Fibroblast of peridontal ligament (primary cell): Measurements from ENCODE around the gene LBHD1.
"Not testable (repeated sequence)": the region's sequence is repeated elsewhere in the genome, so short reads cannot be mapped to it uniquely, and the experiment has no call there.

Experiments
- DNase-seq: peaks from one replicate; pipeline ENCODE4 v3.0.0-alpha.2; 2010; ENCODE audit errors: extremely low read depth

The LBHD1 gene

DNA sequence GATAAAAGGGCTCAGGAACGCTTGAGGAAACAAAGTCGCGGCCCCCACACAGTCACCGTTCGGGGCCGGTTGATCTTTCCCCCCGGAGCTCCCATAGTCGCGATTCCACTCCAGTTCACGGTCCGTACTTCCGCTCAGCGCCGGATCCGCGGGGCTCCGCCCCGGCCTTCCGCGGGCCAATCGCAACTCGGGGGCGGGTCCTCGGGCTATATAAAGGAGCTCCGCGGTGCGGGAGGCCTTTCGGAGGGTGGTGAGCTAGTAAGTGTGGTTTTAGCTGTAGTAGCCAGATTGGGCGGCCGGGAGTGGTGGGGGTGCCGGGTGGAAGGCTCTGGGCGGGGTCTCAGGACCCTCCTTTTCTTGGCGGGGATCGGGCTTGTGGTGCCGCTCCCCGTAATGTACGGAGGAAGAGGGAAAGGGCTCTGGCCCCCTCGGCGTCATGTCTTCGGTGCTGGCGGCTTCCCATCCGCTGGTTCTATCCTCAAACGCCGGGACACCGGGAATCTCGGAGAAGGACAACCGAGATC is 6.9 kb downstream of the LBHD1 start, which contains the start of the genes C11orf98 and CSKMT:
C11orf98 (minus strand) TSS at position 136 of the 524 bp plus-strand sequence; CDS start at position 95, 41 bp downstream.
CSKMT (plus strand) TSS at position 238 of the 524 bp plus-strand sequence. CDS start 568 bp downstream, outside the sequence.
- DNase-seq = peak; percentile 91

DNA sequence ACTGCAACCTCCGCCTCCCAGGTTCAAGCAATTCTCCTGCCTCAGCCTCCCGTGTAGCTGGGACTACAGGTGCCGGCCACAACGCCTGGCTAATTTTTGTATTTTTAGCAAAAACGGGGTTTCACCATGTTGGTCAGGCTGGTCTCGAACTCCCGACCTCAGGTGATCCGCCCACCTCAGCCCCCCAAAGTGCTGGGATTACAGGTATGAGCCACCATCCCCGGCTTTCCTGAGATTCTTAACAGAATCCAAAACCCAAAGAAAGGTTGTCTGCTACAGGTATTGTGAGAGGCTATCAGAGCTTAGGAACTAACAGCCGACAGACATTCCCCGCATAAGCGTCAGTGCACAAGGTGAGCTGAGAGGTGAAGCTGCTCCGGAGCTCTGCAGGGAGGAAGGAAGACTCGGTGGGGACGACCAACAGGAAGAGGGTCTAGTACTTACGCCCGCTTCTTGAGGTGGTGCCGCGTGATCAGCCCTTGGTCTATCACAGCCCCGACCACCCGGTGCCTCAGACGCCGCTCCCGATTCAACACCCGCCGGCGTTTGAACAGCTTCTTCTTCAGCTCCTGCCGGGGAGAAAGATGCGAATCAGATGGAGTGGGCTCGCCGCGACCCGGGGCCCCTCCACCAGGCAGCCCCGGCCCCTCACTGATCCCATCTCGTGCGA is 7.5 kb downstream of the LBHD1 start:
- DNase-seq = no peak

DNA sequence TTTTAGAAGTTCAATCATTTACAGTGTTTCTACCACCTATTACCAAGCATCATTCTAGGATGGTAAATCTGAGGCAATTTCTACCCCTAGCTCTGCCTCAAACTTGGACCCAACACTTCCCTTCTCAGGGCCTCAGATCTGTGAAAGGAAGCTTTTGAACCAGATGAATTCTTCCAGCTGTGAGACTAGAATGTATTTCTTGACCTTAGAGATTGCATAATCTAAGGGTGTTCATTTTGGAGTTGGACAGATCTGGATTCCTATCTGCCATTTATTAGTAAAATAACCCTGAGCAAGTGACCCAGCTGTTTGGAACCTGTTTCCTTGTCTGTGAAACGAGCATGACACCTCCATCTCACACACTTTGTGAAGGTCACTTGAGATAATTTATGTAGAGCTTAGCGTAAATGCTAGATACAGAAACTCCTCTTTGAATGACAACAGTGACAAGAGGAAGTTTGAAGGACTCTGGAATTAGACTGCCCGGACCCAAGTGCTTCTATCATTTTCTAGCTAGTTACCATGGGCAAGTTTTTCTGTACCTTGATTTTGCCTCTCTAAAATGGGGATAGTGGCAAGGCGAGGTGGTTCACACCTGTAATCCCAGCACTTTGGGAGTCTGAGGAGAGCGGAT is 15.2 kb downstream of the LBHD1 start:
- no peak for DNase-seq

DNA sequence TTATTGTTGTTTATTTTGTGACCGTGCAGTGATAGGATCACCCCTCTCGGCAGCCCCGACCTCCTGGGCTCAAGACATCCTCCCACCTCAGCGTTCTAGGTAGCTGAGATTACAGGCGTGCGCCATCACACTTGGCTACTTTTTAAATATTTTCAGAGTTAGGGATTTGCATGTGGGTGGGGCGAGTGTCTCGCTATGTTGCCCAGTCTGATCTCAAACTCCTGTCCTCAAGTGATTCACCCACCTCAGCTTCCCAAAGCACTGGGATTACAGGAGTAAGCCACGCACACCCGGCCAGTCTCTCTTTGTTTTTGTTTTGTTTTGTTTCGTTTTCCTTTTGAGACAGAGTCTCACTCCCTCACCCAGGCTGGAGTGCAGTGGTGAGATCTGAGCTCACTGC is 17.8 kb downstream of the LBHD1 start:
- no peak for DNase-seq

DNA sequence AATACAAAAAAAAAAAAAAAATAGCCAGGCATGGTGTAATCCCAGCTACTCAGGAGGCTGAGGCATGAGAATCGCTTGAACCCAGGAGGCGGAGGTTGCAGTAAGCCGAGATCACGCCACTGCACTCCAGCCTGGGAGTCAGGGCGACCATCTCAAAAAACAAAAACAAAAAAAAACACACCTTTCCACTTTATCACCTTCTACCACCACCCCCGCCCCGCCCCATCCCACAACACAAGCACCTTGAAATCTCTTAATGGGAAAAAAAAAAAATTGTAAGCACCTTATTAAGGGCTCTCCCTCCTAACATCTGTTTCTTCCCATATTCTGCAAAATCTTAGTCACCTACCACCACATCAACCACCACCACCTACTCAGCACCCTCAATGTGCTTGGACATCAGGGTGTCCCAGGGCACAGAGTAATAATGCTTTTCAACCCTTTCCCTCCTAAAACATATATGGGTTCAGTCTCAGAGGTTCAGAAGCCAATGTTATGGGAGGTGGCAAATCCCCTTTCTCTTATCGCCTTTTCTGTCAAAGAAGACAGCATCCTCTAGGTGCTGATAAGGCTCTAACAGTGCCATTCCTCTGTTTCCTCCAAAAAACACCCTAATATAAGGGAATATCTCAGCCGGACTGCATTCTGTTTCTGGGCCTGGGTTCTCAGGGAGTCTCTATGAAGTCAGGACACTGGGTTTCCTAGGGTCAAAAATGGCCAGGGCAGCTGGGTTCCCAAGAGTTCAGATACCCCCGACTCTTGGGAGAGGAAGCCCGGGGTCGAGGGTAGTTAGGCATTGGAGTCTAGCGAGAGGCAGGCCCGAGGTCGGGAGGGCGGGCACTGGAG is 19.7 kb downstream of the LBHD1 start:
- peak; percentile 7 for DNase-seq

DNA sequence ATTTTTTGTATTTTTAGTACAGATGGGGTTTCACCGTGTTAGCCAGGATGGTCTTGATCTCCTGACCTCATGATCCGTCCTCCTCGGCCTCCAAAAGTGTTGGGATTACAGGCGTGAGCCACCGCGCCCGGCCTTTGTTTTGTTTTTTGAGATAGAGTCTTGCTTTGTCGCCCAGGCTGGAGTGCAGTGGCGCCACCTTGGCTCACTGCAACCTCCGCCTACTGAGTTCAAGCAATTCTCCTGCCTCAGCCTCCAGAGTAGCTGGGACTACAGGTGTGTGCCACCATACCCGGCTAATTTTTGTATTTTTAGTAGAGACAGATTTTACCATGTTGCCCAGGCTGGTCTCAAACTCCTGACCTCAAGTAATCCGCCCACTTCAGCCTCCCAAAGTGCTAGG is 21.8 kb downstream of the LBHD1 start:
- DNase-seq = not testable (repeated sequence)

DNA sequence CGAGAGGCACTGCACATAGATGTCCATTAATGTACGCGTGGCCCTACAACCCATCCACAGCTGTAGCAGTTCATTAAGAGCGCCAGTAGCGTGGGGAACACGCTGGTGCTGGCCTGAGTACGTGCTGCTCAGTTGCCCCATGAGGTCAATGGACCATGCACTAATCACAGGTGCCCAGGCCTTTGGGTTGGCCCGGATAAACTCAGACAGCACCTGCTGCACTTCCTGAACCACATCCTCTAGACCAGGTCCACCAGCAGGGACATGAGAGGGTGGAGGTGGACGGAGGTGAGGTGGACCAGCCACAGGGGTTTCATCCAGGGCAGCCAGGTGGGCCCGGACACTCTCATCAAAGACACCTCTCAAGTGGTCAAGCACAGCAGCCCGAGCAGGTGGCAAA is 22.6 kb downstream of the LBHD1 start:
- no peak for DNase-seq

DNA sequence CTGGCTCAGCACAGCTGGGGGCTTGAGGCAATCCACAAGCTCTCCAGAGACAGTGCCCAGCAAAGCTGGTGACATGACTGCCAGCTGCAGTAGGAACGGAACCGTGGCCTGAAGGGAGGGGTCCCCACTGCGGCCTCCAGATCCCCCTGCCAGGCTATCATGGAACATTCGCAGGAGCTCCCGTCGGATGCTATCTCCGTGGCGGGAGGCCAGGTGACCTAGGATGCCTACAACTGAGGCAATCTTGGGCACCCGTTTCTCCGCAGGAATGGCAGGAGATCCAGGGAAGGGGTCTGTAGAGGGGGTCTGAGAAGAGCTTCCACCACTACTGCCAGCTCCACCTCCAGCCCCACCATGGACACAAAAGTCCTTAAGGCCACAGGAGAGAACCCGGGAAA is 23.1 kb downstream of the LBHD1 start:
- DNase-seq = no peak

DNA sequence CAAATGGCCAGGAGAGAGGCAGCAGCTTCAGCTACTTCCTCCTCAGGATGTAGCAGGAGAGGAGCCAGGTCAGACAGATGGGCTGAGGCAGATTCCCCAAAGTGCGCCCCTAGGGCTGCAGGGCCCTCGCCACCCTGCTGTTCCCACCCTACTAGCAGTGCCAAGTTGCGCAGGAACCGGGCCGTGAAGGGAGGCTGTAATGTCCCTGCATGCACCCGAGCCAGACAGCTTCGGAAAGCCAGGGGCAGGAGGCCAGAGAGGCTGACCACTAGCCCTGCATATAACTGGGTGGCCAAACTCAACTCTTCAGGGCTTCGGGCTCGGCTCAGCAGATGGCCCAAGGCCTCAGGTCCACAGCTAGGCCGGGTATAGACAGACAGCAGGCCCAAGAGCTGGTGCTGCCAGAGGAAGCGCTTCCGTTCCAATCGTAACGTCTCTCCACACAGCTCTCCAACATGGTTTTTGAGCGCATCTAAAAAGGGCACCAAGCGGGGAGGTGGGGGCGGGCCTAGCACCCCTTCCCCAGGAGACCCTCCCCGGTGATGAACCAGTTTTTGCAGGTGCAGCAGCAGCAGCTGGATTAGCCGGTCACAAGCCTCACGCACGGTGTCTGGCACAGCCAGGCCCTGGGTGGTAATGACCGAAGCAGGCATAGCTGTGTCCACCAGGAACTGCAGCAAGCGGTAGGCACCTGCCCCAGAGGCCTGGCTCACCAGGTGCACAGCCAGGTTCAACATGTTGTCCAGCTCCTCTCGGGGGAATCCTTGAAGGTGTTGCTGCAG is 23.7 kb downstream of the LBHD1 start:
- no peak for DNase-seq

DNA sequence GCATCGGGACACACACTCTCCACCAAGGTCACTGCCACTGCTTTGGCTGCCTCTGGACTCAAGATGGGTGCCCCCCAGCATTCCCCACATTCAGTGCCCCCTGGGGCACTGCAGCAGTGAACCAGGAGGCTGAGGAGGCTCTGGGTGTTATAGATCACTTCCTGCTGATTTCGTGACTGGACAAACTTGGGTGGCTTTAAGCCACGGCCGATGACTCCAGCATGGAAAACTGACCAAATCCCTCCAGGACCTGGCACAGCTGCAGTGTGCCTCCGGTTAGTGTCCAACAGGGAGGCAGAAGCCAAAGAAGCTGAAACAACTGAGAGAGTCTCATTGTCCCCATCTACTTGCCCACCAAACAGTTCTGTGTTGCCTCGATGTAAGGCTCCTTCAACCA is 24.5 kb downstream of the LBHD1 start:
- no peak for DNase-seq

DNA sequence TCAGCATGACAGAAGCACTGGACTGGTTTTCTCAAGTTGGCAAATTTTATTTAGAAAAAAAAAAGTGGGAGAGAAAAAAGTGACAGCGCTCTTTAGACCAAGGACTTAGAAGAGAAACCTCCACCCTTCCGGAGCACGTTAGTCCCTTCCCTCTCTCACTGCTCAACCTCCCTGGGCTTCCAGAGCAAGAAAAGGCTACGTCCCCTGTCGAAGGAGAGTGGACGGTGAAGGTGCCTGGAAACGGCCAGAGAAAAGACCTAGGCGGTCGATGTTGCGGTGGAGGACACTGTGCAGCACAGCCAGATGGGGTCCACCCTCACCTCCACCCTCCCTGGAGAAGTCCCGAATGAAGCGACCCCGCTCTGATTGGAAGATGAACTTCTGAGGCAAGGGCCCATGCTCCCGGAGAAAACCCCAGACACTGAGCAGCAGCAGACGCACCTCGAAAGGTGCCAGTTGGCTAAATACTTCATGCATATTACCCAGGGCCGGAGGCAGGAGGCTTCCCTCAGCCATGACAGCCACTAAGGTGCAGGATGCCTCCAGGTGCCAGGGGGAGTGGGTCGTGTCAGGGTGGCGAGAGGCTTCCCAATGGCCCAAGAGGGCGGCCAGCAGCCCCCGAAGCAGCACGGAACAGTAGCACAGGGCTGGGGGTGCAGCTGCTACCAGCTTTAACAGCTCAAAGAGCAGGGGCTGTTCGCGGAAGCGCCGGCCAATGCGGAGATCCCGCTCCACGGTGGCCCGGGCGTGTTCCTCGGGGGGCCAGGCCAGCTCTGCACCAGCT is 25.1 kb downstream of the LBHD1 start:
- no peak for DNase-seq

DNA sequence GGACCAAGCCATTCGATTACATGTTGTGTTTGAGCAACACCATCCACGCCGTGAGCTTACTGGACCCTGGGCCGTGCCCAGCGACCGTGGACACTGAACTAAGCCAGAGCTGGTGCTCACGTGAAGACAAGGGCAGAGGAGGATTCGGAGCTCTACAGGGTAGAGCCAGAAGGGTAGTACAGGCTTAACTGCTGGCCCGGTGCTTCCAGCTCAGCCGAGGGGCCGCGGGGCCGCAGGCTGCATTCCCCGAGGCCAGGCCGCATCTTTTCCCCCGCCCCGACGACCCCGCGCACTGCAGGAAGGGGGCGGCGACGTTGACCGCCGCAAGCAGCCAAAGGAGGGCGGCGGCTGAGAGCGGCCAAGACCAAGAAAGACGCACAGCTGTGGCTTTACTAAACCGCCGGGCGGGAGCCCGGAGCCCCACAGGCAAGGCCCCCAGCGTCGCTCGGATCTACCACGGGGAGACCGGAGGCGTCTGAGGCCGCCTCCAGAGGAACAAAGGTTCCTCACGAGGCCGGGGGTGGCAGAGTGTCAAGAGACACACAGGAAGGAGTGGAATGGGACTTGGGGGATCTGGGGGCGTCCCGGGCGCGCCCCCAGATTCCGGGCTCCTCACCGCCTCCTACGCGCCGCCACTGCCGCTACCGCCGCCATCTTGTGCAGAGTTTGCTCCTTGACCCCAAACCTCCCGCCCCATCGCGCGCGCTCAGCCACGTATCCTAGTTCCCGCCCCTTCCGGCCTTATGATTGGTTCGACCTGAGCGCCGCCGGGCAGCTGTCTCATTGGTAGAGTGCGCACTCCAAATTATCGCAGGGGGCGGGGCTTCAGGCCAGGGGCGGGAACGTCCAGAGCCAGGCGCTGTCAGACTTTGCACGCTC is 25.9 kb downstream of the LBHD1 start, which contains the start of gene GANAB:
GANAB (minus strand) TSS at position 668 of the 879 bp plus-strand sequence; CDS start at position 654, 14 bp downstream.
- DNase-seq = peak; percentile 95

DNA sequence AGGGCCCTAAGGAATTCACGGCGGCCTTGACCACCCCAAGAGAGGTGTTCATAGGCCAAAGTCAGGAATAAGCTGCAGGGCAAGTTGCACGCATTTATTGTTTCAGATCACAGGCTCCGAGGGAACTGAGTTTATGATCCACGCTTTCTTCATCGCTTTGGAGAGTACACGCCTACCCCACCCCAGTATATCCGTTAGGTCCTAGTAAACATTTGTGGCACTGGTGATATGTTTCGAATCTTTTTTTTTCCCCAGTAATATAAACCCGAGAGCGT is 26.5 kb downstream of the LBHD1 start:
- no peak for DNase-seq

DNA sequence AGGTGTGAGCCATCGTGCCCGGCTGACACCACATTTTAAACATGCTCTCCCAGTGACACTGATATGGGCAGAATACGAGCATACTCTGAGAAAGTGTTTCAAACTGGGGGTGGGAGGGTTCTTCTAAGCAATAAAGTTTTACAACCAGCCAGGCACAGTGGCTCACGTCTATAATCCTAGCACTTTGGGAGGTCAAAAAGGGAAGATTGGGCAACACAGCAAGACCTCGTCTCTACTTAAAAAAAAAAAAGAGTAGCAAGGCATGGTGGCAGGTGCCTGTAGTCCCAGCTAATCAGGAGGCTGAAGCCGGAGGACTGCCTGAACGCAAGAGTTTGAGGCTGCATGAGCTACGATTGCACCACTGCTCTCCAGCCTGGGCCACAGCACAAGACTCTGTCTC is 27.8 kb downstream of the LBHD1 start:
- DNase-seq = no peak

DNA sequence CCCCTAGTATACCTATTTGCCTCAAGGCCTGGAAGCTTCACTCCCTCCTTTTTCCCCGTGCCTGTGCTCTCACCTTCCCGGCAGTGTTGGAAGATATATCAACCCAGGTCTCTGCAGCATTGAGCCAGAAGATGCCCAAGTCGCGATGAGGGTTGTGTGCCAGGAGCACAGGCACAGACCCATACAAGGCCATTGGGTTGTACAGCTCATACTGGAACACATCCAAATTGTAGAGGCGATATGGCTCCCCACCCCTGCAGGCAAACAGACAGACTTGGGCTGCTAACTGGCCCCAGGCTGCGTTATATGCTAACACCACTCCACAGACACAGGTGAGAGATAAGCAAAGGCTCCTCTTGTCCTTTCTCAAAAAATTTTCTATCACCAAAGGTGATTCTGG is 39.6 kb downstream of the LBHD1 start:
- no peak for DNase-seq

DNA sequence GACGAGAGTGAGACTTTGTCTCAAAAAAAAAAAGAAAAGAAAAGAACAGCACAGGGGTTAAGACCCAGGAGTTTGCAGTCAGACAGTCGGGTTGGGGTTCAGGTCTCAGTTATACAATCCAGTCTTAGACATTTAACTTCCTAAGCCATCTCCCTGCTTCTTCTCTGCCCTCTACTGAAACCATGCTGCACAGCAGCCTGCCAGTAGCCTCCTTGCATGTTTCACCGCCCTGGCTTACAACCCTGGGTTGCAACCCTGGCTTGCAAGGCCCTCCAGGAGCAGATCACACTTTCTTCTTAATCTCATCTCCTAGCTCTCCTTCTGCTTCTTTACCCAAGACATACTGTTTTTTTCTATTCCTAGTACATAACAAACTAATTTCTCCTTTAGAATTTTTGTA is 44.4 kb downstream of the LBHD1 start:
- DNase-seq = no peak

DNA sequence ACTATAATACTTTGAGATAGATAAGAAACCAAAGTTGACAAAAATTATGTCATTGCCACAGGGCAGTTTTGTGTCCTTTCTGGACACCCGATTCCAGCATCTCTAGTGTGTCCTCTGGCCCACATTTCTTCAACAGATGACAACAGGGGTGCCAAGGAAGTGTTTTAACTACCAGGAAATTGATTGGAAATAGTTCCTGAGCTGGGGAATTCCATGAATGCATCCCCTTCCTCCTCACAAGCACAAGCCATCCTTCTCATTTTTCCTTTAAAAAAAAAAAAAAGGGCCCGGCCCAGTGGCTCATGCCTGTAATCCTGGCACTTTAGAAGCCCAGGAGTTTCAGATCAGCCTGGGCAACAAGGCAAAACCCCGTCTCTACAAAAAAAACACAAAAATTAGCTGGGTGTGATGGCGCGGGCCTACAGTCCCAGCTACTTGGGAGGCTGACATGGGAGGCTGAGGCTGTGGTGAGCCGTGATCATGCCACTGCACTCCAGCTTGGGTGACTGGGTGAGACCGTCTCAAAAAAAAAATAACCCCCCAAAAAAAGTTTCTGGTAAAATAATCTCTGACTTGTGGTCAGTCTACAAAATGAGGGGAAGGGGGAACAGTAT is 49.5 kb downstream of the LBHD1 start:
- DNase-seq = no peak

DNA sequence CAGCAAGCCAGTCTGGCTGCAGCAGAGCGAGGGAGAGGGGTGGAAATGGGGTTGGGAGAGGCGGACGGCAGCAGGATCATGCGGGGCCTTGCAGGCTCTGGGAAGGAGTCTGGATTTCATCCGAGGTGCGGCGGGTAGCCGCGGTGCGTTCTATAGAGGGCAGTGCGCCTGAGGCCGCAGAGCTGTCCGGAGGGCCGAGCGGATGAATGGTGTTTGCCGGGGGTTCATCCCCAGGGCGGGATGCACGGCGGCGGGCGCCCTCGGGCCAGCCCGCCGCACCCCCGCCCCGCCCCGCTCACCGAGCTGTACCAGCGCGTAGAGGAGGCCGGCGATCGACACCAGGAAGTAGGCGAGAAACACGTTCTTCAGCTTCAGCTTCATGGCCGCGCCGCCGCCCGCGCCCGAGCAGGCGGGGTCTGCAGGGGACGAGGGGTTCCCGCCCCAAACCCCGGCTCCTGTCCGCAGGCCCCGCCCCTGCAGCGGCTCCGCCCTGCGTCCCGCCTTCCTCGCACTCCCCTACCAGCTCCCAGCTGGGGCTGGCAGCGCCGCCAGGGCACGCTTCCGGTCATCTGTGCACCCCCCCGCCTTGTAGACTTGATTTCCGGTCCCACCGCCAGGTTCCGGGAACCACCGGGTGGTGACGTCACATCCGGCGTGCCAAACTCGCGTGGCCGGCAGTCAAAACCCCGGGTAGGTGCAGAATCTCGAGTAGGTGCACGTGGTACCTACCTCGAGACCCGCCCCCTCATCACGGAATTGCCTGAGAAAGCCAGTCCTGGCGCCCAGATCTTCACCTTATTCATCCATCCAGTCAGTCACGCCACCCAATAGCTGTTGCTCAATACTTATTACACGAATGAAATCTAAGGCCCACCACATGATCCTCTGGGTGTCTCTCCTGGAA is 50.2 kb downstream of the LBHD1 start, which contains the start of gene B3GAT3:
B3GAT3 (minus strand) TSS at position 420 of the 904 bp plus-strand sequence; CDS start at position 381, 39 bp downstream.
- peak; percentile 97 for DNase-seq
